Endothelial cell of umbilical vein (primary cell): Measurements from ENCODE around the gene BHLHE41.

Experiments
- CTCF ChIP-seq, 2 donors: IDR thresholded peaks; 1 replicate in 1 of 2; 2 replicates in 1 of 2; pipeline ENCODE4 v1.5.1; 2011; ENCODE audit warnings: low read length in 2 of 2, mild to moderate bottlenecking in 2 of 2, moderate library complexity in 2 of 2, control low read depth in 1 of 2, inconsistent platforms in 1 of 2, low read depth in 1 of 2; ENCODE audit not compliant: insufficient read depth in 1 of 2; ENCODE audit errors: extremely low read depth in 1 of 2
- EZH2 ChIP-seq: IDR thresholded peaks from 2 replicates; pipeline ENCODE4 v1.6.1; 2012; ENCODE audit warnings: borderline replicate concordance, low read depth, mild to moderate bottlenecking, moderate library complexity, low read length, inconsistent platforms; ENCODE audit not compliant: severe bottlenecking
- GATA2 ChIP-seq: IDR thresholded peaks from 2 replicates; pipeline ENCODE4 v1.7.0; 2011; ENCODE audit warnings: low read depth, mild to moderate bottlenecking, moderate library complexity, mixed read lengths, low read length; ENCODE audit not compliant: insufficient read length, insufficient read depth
- MAX ChIP-seq: IDR thresholded peaks from 2 replicates; pipeline ENCODE4 v1.6.1; 2011; ENCODE audit not compliant: insufficient read depth, insufficient read length
- MYC ChIP-seq: IDR thresholded peaks from one replicate; pipeline ENCODE4 v1.6.1; 2011; ENCODE audit warnings: mild to moderate bottlenecking, low read depth, low read length
- POLR2A ChIP-seq: IDR thresholded peaks from 2 replicates; pipeline ENCODE4 v1.6.1; 2012; ENCODE audit warnings: low read depth, mild to moderate bottlenecking, control low read depth, low read length
- POLR2AphosphoS5 ChIP-seq: IDR thresholded peaks from 2 replicates; pipeline ENCODE4 v1.6.1; 2012; ENCODE audit warnings: low read depth, mild to moderate bottlenecking, control low read depth, low read length, moderate library complexity; ENCODE audit not compliant: insufficient read depth

GRCh38 chr12:26131936-26132335, 7.1 kb upstream of the BHLHE41 start:
- TF ChIP-seq POLR2A (no peak), MAX (no peak), CTCF (IDR thresholded peaks at IDR 0.05; ENCODE audit: extremely low read depth in 1 of 2, insufficient read depth in 1 of 2, low read depth in 1 of 2, low read length in 2 of 2) (no peak), MYC (no peak), POLR2AphosphoS5 (no peak), GATA2 (no peak), EZH2 (no peak)
